HEK293T (cell line): ENCODE data around the gene SETD1A.

Experiments
- CTCF ChIA-PET: fragments of 350-600 bp; formaldehyde crosslinking; extraction: SDS; loops from one replicate; lab custom pipeline; 2021; ENCODE audit warnings: antibody characterized with exemption, inconsistent platforms; lab: Yijun Ruan, JAX
- POLR2A ChIA-PET: fragments of 350-600 bp; formaldehyde crosslinking; extraction: SDS; loops from one replicate; lab custom pipeline; 2020; ENCODE audit warnings: antibody characterized with exemption, inconsistent platforms; lab: Yijun Ruan, JAX
- DNase-seq: peaks from one replicate; pipeline ENCODE4 v3.0.0; 2012; ENCODE audit warnings: mixed read lengths; ENCODE audit errors: extremely low spot score
- ARNT ChIP-seq: fragments of 450-650 bp; IDR thresholded peaks from 2 replicates; pipeline ENCODE4 v1.6.1; 2017; ENCODE audit warnings: mild to moderate bottlenecking
- BHLHE40 ChIP-seq: fragments of 450-650 bp; IDR thresholded peaks from 2 replicates; pipeline ENCODE4 v1.6.1; 2016; ENCODE audit warnings: mild to moderate bottlenecking, moderate library complexity, borderline replicate concordance
- CTBP1 ChIP-seq: fragments of 450-650 bp; IDR thresholded peaks from 2 replicates; pipeline ENCODE4 v1.6.1; 2016; ENCODE audit warnings: borderline replicate concordance
- ELF4 ChIP-seq: fragments of 450-650 bp; IDR thresholded peaks from 2 replicates; pipeline ENCODE4 v1.6.1; 2017; ENCODE audit warnings: antibody characterized with exemption
- FOXA1 ChIP-seq: fragments of 450-650 bp; IDR thresholded peaks from 2 replicates; pipeline ENCODE4 v1.6.1; 2016; ENCODE audit warnings: mild to moderate bottlenecking
- FOXK2 ChIP-seq: fragments of 450-650 bp; IDR thresholded peaks from 2 replicates; pipeline ENCODE4 v1.6.1; 2016; ENCODE audit warnings: mild to moderate bottlenecking
- FOXM1 ChIP-seq: fragments of 450-650 bp; IDR thresholded peaks from 2 replicates; pipeline ENCODE4 v1.6.1; 2017; ENCODE audit warnings: mild to moderate bottlenecking, borderline replicate concordance
- HDGF ChIP-seq: fragments of 450-650 bp; IDR thresholded peaks from 2 replicates; pipeline ENCODE4 v1.6.1; 2017; ENCODE audit warnings: antibody characterized with exemption, borderline replicate concordance
- L3MBTL2 ChIP-seq: fragments of 450-650 bp; conservative IDR thresholded peaks from 2 replicates; pipeline ENCODE4 v1.6.1; 2016; ENCODE audit warnings: mild to moderate bottlenecking
- LEF1 ChIP-seq: fragments of 450-650 bp; IDR thresholded peaks from 2 replicates; pipeline ENCODE4 v1.6.1; 2017; ENCODE audit warnings: mild to moderate bottlenecking, borderline replicate concordance
- NFRKB ChIP-seq: fragments of 450-650 bp; IDR thresholded peaks from 2 replicates; pipeline ENCODE4 v1.6.1; 2016; ENCODE audit warnings: mild to moderate bottlenecking, moderate library complexity
- SP1 ChIP-seq: fragments of 450-650 bp; IDR thresholded peaks from 2 replicates; pipeline ENCODE4 v1.6.1; 2017
- SUZ12 ChIP-seq: fragments of 450-650 bp; IDR thresholded peaks from 2 replicates; pipeline ENCODE4 v1.6.1; 2016; ENCODE audit warnings: mild to moderate bottlenecking
- TARDBP ChIP-seq: fragments of 450-650 bp; IDR thresholded peaks from 2 replicates; pipeline ENCODE4 v1.6.1; 2016
- ZNF384 ChIP-seq: fragments of 450-650 bp; IDR thresholded peaks from 2 replicates; pipeline ENCODE4 v1.6.1; 2016
- TF ChIP-seq, protein P1 (sequence below): fragments of 450-650 bp; IDR thresholded peaks from 2 replicates; pipeline ENCODE4 v1.6.1; 2016

SETD1A gene

DNA sequence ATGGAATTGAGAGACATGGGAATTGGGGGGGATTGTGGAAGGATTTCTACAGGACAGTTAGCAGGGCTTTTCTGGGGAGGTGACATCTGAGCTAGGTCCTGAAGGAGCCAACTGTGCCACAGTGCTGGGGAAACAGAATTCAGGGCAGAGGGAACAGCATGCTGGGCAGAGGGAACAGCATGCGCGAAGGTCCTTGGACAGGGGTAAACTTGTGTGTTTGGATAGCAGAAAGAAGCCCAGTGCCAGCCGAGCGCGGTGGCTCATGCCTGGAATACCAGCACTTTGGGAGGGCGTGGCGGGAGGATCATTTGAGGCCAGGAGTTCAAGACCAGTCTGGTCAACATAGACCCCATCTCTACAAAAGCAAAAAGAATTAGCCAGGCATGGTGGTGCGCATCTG lies 49.0 kb downstream of the SETD1A start:
- CTCF ChIA-PET, result interaction anchor here (0.6 to 2.5 kb wide), 2 partner anchors 22 to 51 kb away, joined by 4 to 5 read pairs; partner anchors contain the start of gene HSD3B7
- POLR2A ChIA-PET, result no interaction called here

GRCh38 chr16:31007684-31008083 lies 50.1 kb downstream of the SETD1A start:
- ChIA-PET POLR2A (interaction anchor here (0.8 to 0.9 kb wide), 2 partner anchors 8 to 9 kb away, joined by 3 read pairs; no protein-coding TSS in a partner anchor), CTCF (interaction anchor here (0.5 to 2.5 kb wide), 2 partner anchors 23 to 25 kb away, joined by 3 to 5 read pairs; partner anchors contain the start of gene HSD3B7)
- DNase-seq, result no peak
- TF ChIP-seq, protein P1, sequence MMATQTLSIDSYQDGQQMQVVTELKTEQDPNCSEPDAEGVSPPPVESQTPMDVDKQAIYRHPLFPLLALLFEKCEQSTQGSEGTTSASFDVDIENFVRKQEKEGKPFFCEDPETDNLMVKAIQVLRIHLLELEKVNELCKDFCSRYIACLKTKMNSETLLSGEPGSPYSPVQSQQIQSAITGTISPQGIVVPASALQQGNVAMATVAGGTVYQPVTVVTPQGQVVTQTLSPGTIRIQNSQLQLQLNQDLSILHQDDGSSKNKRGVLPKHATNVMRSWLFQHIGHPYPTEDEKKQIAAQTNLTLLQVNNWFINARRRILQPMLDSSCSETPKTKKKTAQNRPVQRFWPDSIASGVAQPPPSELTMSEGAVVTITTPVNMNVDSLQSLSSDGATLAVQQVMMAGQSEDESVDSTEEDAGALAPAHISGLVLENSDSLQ, result no peak
- TF ChIP-seq SP1 (no peak), ZNF384 (no peak), NFRKB (no peak), FOXK2 (no peak), CTBP1 (no peak), FOXA1 (no peak), ELF4 (no peak), SUZ12 (no peak), BHLHE40 (no peak), L3MBTL2 (no peak), FOXM1 (no peak), TARDBP (no peak), ARNT (no peak), LEF1 (no peak), HDGF (no peak)

More for the DNA sequence above, 49.0 kb downstream of the SETD1A start:
- TF ChIP-seq SP1, result no peak
- TF ChIP-seq SUZ12, result no peak
- TF ChIP-seq HDGF, result no peak
- TF ChIP-seq TARDBP, result no peak
- no peak for TF ChIP-seq NFRKB
- no peak for TF ChIP-seq BHLHE40
- no peak for TF ChIP-seq ELF4
- TF ChIP-seq L3MBTL2, result no peak
- TF ChIP-seq ARNT, result no peak
- TF ChIP-seq, protein P1, result no peak
- TF ChIP-seq FOXK2, result no peak
- TF ChIP-seq FOXM1, result no peak
- no peak for TF ChIP-seq FOXA1
- TF ChIP-seq CTBP1, result no peak
- no peak for TF ChIP-seq ZNF384
- TF ChIP-seq LEF1, result no peak
- no peak for DNase-seq

GRCh38 chr16:31008149-31008548 lies 50.6 kb downstream of the SETD1A start:
- ChIA-PET POLR2A (no interaction called here), CTCF (no interaction called here)
- no peak for DNase-seq
- TF ChIP-seq, protein P1, result no peak
- TF ChIP-seq L3MBTL2 (no peak), SUZ12 (no peak), ZNF384 (no peak), ARNT (no peak), LEF1 (no peak), SP1 (no peak), TARDBP (no peak), CTBP1 (no peak), FOXA1 (no peak), BHLHE40 (no peak), NFRKB (no peak), FOXK2 (no peak), HDGF (no peak), ELF4 (no peak), FOXM1 (no peak)

DNA sequence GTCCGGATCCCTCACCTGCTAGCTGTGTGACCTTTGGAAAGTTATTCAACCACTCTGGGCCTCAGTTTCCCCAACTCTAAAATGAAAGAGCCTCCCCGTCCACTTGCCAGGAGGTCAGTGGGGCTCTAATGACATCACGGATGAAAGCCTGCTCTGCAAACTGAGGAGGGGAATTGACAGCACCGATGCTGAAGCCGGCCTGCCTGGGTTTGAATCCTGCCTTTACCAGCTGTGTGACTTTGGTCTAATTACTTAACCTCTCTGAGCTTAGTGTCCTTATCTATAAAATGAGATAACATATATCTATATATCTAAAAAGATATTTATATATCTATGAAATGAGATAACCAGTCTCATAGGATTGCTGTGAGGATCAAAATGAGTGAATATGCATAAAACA lies 51.0 kb downstream of the SETD1A start:
- POLR2A ChIA-PET, result interaction anchor here (0.8 kb wide), 1 partner anchor 10 kb away, joined by 4 read pairs; no protein-coding TSS in a partner anchor
- CTCF ChIA-PET, result no interaction called here
- no peak for DNase-seq
- TF ChIP-seq L3MBTL2 (no peak), ZNF384 (no peak), FOXK2 (no peak), NFRKB (no peak), ELF4 (no peak)
- TF ChIP-seq, protein P1, result no peak

- ChIA-PET CTCF (no interaction called here), POLR2A (interaction anchor here (0.8 kb wide), 1 partner anchor 11 kb away, joined by 4 read pairs; no protein-coding TSS in a partner anchor)
- TF ChIP-seq CTBP1 (no peak), FOXK2 (no peak), FOXM1 (no peak), L3MBTL2 (no peak), ARNT (no peak), BHLHE40 (no peak), FOXA1 (no peak)
- DNase-seq, result no peak
These were observed 51.6 kb downstream of the SETD1A start for GRCh38 chr16:31009120-31009519.
